Parathyroid adenoma (tissue), 2 donors: ENCODE data around the gene MYL4.

ENCODE experiments used
- H2AFZ ChIP-seq: fragments of 300-600 bp; sonication (generic); one replicate; pipeline ENCODE4 v1.7.0; 2017; ENCODE audit warnings: antibody characterized with exemption, mild to moderate bottlenecking
- H3K27ac ChIP-seq: fragments of 300-600 bp; sonication (generic); one replicate; pipeline ENCODE4 v1.7.0; 2017
- H3K27me3 ChIP-seq: fragments of 300-600 bp; sonication (generic); one replicate; pipeline ENCODE4 v1.7.0; 2017; ENCODE audit warnings: low read length; ENCODE audit not compliant: control insufficient read depth, insufficient read depth
- H3K36me3 ChIP-seq: fragments of 300-600 bp; sonication (generic); one replicate; pipeline ENCODE4 v1.7.0; 2017; ENCODE audit warnings: low read length; ENCODE audit not compliant: control insufficient read depth, insufficient read depth
- H3K4me1 ChIP-seq: fragments of 300-600 bp; sonication (generic); one replicate; pipeline ENCODE4 v1.7.0; 2017; ENCODE audit warnings: control low read depth
- H3K4me2 ChIP-seq: fragments of 300-600 bp; sonication (generic); one replicate; pipeline ENCODE4 v1.7.0; 2017; ENCODE audit warnings: low read length
- H3K4me3 ChIP-seq: fragments of 300-600 bp; sonication (generic); one replicate; pipeline ENCODE4 v1.7.0; 2017; ENCODE audit warnings: low read depth, low read length
- H3K79me2 ChIP-seq: fragments of 300-600 bp; sonication (generic); one replicate; pipeline ENCODE4 v1.7.0; 2017; ENCODE audit warnings: control low read depth
- H3K9ac ChIP-seq: fragments of 300-600 bp; sonication (generic); one replicate; pipeline ENCODE4 v1.7.0; 2017; ENCODE audit warnings: mild to moderate bottlenecking
- H3K9me3 ChIP-seq: fragments of 300-600 bp; sonication (generic); one replicate; pipeline ENCODE4 v1.7.0; 2017; ENCODE audit warnings: low read length; ENCODE audit not compliant: control insufficient read depth
- TF ChIP-seq, protein P1 (sequence below): fragments of 300-600 bp; sonication (generic); IDR thresholded peaks from one replicate; pipeline ENCODE4 v1.7.0; 2017; ENCODE audit warnings: antibody characterized with exemption, mild to moderate bottlenecking
- donor health status: primary hyperparathyroidism.

Gene MYL4

DNA sequence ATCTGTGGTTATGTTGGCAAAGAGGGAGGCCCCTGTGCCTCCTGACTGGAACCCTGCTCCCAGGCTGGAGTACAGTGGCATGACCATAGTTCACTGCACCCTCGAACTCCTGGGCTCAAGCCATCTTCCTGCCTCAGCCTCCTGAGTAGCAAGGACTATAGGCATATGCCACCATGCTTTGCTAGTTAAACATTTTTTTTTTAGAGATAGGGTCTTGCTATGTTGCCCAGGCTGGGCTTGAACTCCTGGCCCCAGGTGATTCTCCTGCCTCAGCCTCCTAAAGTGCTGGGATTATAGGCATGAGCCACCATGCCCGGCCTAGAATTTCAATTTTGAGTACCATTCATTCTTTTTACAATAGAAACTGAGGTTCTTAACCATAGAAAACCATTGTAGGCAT lies 23.3 kb downstream of the MYL4 start:
- Histone ChIP-seq H3K79me2 (no peaks in the 10 kb centered on the region), H3K4me1 (peaks cover 13% of the 10 kb centered on the region), H3K27me3 (no peaks in the 10 kb centered on the region), H2AFZ (peak overlapping the region; percentile 70), H3K4me2 (no peak overlapping the region), H3K4me3 (no peak overlapping the region), H3K9me3 (no peaks in the 10 kb centered on the region), H3K9ac (no peak overlapping the region), H3K27ac (peak overlapping the region; percentile 63), H3K36me3 (no peaks in the 10 kb centered on the region)
- TF ChIP-seq, protein P1, sequence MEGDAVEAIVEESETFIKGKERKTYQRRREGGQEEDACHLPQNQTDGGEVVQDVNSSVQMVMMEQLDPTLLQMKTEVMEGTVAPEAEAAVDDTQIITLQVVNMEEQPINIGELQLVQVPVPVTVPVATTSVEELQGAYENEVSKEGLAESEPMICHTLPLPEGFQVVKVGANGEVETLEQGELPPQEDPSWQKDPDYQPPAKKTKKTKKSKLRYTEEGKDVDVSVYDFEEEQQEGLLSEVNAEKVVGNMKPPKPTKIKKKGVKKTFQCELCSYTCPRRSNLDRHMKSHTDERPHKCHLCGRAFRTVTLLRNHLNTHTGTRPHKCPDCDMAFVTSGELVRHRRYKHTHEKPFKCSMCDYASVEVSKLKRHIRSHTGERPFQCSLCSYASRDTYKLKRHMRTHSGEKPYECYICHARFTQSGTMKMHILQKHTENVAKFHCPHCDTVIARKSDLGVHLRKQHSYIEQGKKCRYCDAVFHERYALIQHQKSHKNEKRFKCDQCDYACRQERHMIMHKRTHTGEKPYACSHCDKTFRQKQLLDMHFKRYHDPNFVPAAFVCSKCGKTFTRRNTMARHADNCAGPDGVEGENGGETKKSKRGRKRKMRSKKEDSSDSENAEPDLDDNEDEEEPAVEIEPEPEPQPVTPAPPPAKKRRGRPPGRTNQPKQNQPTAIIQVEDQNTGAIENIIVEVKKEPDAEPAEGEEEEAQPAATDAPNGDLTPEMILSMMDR = no peak

- no peaks in the 10 kb centered on the region for H3K27me3 ChIP-seq
- no peak overlapping the region for H3K4me2 ChIP-seq
- H3K79me2 ChIP-seq = no peaks in the 10 kb centered on the region
- no peak overlapping the region for H3K4me3 ChIP-seq
- TF ChIP-seq, protein P1 = no peak
- H3K4me1 ChIP-seq = peaks cover 20% of the 10 kb centered on the region
- H3K9ac ChIP-seq = no peak overlapping the region
- no peaks in the 10 kb centered on the region for H3K36me3 ChIP-seq
- no peak overlapping the region for H2AFZ ChIP-seq
- no peak overlapping the region for H3K27ac ChIP-seq
- H3K9me3 ChIP-seq = no peaks in the 10 kb centered on the region
Measured at GRCh38 chr17:47235506-47235905, 26.4 kb downstream of the MYL4 start.

- Histone ChIP-seq H3K4me1 (peaks cover 23% of the 10 kb centered on the region), H3K79me2 (no peaks in the 10 kb centered on the region), H3K36me3 (no peaks in the 10 kb centered on the region), H3K9me3 (no peaks in the 10 kb centered on the region), H2AFZ (no peak overlapping the region), H3K9ac (no peak overlapping the region), H3K27me3 (no peaks in the 10 kb centered on the region), H3K4me3 (no peak overlapping the region), H3K4me2 (no peak overlapping the region), H3K27ac (no peak overlapping the region)
- TF ChIP-seq, protein P1 = no peak
Measured at GRCh38 chr17:47235923-47236322, 26.8 kb downstream of the MYL4 start.

DNA sequence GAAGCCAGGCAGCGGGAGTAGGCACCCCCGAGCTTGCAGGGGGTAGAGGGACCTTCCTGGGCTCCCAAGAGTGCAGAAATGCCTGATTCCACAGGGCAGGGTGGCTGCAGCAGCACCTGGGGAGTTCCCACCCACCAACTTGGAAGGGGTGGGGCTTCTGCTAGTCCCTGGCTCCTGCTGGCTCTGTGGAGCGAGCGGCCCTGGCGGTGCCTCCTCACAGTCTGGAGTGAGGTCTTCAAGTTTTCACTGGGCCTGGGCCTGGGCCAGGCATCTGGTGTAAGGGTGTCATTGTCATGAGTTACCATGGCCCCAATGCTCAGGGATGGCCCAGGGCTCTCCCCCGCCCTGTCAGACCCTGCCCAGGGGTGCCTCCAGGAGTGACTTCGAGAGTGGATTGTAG lies 28.7 kb downstream of the MYL4 start:
- no peak overlapping the region for H3K4me3 ChIP-seq
- no peaks in the 10 kb centered on the region for H3K9me3 ChIP-seq
- H3K4me1 ChIP-seq = peaks cover 20% of the 10 kb centered on the region
- H2AFZ ChIP-seq = no peak overlapping the region
- no peak overlapping the region for H3K4me2 ChIP-seq
- H3K79me2 ChIP-seq = no peaks in the 10 kb centered on the region
- no peak overlapping the region for H3K9ac ChIP-seq
- H3K36me3 ChIP-seq = no peaks in the 10 kb centered on the region
- no peak overlapping the region for H3K27ac ChIP-seq
- TF ChIP-seq, protein P1 = no peak
- H3K27me3 ChIP-seq = no peaks in the 10 kb centered on the region

GRCh38 chr17:47238321-47239010 lies 29.3 kb downstream of the MYL4 start:
- Histone ChIP-seq H3K79me2 (no peaks in the 10 kb centered on the region), H3K4me1 (peaks cover 16% of the 10 kb centered on the region), H3K9me3 (no peaks in the 10 kb centered on the region), H3K27me3 (no peaks in the 10 kb centered on the region), H3K4me3 (no peak overlapping the region), H2AFZ (no peak overlapping the region), H3K9ac (no peak overlapping the region), H3K36me3 (no peaks in the 10 kb centered on the region), H3K4me2 (no peak overlapping the region), H3K27ac (no peak overlapping the region)
- TF ChIP-seq, protein P1 = no peak
